HG03103 (cell line): ENCODE measurements around the gene THOC6.

Experiments
- ATAC-seq: cut with Tn5 transposase; IDR thresholded peaks from one replicate; pipeline ENCODE4 v1.9.1; 2021; ENCODE audit warnings: low read depth; ENCODE audit not compliant: unreplicated experiment

The THOC6 gene

DNA sequence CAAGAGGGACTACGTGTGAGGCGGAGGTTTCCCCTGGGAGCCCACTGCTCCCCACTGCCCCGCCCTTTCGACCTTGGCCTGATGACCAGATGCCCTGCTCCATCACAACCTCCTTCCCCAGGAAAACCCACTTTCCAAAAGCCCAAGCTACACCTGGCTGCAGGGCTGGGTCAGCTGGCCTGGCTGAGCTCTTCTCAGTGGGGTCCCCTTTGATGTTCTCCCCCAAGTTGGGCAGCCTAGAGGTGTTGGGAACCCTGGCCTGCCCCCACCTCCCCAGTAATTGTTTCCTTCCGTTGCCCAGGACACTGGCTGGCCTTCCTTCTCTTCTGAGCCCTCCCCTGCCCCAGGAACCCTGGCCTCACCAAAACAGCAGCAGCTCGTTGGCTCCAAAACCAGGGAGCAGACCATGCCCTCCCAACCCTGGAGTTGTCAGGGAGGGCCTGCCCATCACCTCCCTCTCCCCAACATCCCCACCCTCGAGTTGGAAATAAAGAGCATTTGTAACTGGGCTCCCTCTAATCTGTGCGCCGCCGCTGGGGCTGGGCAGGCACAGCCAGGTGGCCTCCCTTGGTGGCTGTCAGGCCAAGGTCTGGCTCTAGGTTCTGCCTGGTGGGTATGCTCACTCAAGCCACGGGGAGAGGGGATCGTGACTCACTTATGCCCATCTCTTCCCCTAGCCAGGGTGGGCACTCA is 9.7 kb upstream of the THOC6 start:
- ATAC-seq = no peak

DNA sequence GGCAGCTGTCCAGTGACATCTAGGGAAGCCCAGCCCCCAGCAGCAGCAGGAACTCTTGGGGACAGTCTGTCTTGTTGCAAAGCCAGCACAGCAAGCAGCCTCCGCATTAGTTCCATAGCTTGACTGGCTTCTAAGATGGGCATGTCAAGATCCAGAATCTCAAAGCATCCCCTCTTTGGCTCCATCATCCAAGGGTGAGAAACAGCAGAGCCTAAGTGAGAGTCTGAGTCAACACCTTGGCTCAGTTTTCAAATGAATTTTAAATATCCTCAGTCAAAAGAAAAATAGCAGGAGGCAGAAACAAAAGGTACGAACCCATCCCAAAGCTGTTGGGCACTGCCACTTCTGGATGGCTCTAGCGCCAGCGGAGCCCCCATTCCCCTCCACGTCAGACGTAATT is 8.9 kb upstream of the THOC6 start:
- ATAC-seq = no peak

DNA sequence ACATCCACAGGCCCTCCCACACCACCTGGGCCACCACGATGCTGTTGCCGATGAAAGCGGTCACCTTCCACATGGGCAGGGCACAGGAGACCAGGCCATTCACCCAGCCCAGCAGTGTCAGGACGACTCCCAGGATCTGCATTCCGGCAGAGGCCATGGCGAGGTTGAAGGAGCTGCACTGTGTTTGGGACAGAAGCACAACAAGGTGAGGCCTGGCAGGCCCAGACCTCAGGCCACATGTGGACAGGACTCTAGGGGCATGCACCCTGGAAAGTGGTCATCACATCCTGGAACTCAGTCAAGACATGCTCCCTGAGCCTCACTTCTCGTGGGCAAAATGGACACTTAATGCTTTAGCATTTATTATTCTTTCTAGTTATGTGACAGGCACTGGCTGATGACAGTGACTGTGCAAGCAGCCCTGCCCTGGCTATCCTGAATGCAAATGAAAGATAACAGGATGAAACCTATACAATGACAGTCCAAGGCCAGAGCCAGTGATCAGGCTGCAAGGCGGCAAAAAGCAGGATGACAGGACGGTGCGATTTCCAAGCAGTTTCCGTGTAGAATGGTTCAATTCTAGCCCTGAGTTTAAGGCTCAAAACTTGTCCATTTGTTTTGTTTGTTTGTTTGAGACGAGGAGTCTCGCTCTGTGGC is 7.8 kb upstream of the THOC6 start:
- no peak for ATAC-seq

DNA sequence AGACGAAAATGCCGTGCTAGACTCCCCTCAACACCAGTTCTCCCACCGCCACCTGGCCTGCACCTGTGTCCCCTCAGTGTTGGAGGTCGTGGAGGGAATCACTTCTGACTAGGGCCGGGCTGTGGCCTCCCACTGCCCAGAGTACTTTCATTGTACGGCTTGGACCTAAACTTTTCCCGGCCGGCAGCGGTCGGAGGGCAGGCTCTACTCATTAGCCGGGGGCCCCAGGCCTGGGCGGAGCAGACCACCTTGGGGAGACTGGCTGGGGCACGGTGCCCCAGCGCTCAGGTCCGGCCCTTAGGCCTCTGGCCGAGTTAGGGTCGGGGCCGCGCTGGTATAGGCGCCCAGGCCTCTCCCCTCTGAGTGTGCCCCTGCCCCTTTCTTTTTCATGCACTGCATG is 6.5 kb upstream of the THOC6 start:
- ATAC-seq = no peak

DNA sequence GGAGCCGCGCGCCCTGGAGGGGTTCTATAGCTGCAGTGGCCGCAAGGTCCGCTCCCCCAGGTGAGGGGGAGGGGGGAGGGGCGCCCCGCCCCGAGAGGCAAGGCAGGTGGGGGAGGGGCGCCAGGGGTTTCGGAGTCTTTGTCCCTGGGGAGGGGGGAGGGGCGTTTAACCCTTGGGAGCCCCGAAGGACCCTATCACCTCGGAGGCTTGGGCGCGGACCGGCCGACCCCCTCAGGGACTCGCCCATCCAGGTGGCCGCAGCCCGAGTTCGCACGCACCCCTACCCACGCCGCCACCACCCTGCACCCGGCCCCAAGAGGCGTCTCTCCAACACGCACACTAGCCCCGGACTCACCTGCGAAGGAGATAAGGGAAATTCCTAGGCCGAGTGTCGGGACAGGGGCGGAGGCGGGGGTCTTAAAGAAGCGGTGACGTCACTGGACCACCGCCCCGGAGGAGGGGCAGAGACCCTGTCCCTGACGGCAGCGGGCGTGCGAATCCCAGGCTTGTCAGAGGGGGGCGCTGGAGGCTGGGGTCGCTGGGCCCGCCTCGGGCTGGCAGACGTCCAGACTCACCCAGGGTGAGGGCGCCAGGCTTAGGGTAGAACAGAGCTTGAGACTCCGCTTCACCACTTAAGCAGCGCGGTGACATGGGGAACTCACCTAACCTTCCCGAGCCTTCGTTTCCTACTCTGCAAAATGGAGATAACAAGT is 5.9 kb upstream of the THOC6 start, which contains the start of gene CLDN6:
Gene CLDN6, minus strand, starts transcription at position 390 of the 713 bp plus-strand sequence. CDS start 2,162 bp downstream, outside the sequence.
- ATAC-seq = no peak

DNA sequence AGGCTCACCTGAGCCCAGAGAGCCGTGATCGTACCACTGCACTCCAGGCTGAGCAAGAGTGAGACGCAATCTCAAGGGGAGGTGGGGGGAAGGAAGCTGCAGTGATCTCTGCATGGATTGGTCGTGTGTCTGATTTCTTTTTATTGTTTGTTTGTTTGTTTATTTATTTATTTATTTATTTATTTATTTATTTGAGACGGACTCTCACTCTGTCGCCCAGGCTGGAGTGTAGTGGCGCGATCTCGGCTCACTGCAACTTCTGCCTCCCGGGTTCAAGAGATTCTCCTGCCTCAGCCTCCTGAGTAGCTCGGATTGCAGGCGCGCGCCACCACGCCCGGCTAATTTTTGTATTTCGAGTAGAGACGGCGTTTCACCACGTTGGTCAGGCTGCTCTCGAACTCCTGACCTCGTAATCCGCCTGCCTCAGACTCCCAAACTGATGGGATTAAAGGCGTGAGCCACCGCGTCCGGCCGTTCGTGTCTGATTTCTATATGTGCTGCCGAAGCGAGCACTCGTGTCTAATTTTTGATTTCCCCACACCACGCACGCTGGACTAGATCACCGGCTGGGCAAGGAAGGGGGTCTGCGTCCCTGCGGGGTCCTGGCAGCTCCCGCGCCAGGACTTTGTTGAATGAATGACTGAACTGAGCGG is 4.1 kb upstream of the THOC6 start:
- ATAC-seq = no peak

DNA sequence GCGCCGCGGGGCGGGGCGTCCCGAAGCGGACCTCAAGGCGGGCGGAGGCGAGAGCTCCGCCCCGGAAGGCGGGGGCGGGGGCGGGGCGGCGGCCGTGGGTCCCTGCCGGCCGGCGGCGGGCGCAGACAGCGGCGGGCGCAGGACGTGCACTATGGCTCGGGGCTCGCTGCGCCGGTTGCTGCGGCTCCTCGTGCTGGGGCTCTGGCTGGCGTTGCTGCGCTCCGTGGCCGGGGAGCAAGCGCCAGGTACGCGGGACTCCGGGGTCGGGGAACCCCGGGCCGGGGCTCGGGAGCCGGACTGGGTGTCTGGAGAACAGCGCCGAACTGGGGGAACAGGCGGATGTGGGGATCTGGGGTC is 3.6 kb upstream of the THOC6 start, which contains the start of gene TNFRSF12A:
Gene TNFRSF12A, plus strand, starts transcription at position 122 of the 357 bp plus-strand sequence. Its CDS starts 30 bp downstream, at position 152.
- no peak for ATAC-seq

DNA sequence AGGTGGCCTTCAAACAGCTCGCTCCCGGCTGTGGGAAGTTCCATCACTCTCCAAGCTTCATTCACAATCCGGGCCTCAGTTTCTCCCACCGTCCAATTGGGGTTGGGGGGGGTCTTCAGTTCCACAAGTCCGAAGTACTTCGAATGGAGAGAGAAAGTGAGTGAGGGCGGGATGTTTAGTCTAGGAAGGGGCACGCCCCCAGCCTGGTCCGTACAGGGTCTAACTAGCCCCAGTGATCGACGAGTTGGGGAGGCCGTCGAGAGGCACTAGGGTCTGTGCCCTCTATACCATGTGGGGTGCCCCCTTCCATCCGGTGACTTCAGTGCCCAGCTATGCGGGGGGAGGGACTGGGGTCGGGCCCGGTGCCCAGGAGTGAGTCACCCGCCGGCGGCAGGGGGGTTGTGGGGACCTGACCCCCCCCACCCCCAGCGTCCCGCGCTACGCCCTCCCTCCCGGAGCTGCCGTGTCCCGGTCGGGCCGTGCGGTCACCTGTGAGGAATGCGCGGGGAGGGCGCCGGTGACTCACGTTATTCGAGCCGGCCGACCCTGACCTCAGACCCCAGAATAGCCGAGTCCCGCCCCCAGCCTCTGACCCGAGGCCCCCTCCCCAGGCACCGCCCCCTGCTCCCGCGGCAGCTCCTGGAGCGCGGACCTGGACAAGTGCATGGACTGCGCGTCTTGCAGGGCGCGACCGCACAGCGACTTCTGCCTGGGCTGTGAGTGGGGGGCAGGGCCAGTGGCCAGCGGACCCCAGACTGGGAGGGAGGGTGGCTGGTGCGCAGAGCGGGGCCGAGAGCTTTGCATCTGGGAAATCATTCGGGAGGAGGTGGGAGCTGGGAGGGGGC is 3.0 kb upstream of the THOC6 start:
- ATAC-seq = no peak

DNA sequence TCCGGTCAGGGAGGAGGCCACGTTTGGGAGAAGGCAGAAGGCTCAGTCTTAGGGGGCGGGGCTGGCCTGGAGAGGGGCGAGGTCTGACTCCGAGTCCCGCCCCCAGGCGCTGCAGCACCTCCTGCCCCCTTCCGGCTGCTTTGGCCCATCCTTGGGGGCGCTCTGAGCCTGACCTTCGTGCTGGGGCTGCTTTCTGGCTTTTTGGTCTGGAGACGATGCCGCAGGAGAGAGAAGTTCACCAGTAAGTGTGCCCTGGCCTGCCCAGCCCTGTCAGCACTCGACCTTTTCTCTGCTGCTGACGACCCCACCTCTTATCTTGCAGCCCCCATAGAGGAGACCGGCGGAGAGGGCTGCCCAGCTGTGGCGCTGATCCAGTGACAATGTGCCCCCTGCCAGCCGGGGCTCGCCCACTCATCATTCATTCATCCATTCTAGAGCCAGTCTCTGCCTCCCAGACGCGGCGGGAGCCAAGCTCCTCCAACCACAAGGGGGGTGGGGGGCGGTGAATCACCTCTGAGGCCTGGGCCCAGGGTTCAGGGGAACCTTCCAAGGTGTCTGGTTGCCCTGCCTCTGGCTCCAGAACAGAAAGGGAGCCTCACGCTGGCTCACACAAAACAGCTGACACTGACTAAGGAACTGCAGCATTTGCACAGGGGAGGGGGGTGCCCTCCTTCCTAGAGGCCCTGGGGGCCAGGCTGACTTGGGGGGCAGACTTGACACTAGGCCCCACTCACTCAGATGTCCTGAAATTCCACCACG is 2.2 kb upstream of the THOC6 start:
- no peak for ATAC-seq

DNA sequence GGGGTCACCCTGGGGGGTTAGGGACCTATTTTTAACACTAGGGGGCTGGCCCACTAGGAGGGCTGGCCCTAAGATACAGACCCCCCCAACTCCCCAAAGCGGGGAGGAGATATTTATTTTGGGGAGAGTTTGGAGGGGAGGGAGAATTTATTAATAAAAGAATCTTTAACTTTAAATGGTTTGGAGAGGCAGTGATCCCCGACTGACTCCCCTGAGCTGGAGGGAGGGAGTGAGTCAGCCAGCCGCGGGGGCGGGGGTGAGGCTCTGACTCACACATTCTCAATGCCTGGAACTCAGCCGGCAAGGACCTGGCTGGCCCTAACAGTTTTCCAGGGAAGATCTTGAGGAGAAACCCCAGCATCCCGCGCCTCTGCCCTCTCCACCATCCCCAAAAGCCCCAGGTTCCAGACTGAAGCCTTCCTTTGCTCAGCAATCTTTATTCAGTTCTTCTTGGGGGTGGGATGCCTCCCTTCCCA is 1.6 kb upstream of the THOC6 start:
- ATAC-seq = no peak

DNA sequence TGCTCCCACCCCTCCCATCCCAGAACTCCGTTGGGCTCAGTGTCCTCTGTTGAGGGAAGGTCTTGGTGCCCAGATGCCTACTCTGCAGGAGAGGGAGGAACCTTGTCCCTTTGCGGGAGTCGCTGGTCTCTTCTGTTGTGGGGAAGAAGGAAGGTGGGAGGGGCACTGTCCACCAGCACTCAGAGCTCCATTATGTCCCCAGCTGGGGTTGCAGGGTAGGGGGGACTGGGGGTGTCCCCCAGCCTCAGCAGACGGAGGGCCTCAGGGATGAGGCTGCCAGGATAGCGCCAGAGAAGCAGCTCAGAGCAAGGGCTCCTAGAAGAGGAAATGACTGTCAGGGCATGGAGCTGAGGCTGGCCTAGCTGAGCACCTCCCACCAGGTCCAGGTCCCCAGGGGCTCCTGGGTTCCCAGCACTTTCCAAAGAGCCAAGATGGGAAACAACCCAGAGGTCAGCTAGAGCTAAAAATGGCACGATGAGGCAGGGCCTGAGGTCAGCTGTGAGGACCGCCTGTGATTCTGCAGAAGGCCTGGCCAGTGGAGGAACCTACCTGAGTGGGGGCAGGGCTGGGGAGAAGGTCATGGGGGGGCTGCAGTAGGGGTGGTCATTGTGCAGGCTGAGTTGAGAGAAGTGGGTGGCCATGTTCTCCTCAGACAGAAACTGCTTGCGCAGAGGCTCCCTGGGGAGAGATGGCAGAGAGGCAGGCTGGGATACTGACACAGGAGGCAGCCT is 986 bp upstream of the THOC6 start:
- no peak for ATAC-seq

DNA sequence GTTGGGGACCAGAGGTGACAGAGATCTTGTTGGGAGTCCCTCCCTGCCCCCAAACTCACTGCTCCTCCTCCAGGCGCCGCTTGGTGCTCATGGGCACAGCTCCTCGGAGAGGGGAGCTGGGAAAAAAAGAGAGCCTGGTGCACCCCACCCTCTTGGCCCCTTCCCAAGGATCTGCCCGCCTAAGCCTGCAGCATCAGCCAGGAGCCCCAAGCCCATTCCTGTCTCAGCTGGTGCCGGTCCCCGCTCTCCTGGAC is 493 bp upstream of the THOC6 start:
- ATAC-seq = no peak

DNA sequence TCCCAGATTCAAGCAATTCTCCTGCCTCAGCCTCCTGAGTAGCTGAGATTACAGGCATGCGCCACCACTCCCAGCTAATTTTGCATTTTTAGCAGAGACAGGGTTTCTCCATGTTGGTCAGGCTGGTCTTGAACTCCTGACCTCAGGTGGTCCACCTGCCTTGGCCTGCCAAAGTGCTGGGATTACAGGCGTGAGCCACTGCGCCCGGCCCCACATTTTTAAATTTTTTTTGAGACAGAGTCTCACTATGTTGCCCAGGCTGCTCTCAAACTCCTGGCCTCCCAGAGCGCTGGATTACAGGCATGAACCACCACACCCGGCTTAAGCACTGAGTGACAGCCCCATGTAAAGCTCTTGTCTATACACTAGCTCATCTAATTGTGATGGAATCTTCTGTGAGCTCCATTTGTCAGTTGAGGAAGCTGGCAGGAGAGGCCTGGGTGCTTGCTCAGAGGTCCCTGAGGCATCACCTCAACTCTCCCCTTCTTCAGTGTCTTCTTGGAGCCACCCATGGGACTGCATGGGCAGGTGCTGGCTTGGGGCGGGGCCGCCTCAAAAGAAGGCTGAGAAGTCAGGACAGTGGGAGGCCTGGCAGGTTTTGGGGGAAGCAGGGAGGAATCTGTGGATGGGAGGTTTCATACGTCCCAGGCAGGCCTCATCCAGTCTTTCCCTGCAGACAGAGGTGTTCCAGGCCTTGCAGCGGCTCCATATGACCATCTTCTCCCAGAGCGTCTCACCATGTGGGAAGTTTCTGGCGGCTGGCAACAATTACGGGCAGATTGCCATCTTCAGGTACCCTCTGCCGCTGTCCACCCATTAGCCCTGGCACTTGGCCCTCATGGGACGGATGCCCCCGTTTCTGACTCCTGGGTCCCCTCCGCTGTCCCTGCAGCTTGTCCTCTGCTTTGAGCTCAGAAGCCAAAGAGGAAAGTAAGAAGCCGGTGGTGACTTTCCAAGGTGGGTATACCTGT is 1.5 kb downstream of the THOC6 start:
- no peak for ATAC-seq

DNA sequence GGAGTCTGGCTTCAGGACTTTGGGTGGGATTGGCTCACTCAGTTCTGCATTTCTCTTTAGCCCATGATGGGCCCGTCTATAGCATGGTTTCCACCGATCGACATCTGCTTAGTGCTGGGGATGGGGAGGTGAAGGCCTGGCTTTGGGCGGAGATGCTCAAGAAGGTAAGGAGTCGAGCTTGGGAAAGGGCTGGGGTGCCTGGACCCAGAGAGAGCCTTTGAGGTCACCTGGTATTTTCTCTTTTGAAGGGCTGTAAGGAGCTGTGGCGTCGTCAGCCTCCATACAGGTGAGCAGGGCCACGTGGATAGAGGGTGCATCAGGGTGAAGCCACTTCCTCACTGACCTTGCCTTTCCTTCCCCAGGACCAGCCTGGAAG is 2.2 kb downstream of the THOC6 start:
- ATAC-seq = no peak

DNA sequence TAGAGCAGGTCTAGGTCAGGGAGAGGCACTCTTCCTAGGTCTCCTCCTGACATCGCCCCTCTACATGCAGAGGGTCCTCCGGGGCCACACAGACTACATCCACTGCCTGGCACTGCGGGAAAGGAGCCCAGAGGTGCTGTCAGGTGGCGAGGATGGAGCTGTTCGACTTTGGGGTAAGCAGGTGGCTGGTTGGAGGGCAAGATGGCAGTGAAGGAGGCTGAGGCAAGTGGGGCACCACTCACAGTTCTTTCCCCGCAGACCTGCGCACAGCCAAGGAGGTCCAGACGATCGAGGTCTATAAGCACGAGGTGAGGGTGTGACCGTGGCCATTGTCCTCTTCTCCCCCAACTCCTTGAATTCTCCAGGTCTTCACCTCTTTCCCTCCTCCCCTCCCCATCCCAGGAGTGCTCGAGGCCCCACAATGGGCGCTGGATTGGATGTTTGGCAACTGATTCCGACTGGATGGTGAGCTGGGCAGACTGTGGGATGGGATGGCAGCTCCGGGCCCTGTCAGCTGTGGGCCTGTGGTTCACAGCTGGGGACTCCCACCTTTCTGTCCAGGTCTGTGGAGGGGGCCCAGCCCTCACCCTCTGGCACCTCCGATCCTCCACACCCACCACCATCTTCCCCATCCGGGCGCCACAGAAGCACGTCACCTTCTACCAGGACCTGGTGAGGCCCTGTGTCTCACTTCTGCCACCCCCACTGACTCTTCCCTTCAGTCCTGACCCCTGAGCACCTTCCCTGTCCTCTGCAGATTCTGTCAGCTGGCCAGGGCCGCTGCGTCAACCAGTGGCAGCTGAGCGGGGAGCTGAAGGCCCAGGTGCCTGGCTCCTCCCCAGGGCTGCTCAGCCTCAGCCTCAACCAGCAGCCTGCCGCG is 3.0 kb downstream of the THOC6 start:
- ATAC-seq = no peak

DNA sequence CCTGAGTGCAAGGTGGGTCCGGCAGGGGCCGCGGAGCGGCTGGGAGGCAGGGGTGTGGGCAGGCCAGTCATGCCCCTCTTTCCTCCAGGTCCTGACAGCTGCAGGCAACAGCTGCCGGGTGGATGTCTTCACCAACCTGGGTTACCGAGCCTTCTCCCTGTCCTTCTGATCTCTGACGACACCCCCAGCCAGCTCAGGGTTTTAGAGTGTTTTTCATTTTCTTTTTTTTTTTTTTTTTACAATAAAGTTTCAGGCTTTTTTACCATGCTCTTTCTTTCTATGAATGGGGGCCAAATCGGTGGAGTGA is 3.6 kb downstream of the THOC6 start:
- no peak for ATAC-seq
